ENCODE results near the gene IQCK. TPM values are rescaled to one million over a fixed set of nuclear protein-coding genes. Genes with fewer than 3 reads are reported as not detected.
A peak's percentile ranks its signal among the peaks of the same experiment; 100 is the strongest.

The IQCK gene
- polyA plus RNA-seq, 1 donor from 2014 or later: 3.4 TPM

DNA sequence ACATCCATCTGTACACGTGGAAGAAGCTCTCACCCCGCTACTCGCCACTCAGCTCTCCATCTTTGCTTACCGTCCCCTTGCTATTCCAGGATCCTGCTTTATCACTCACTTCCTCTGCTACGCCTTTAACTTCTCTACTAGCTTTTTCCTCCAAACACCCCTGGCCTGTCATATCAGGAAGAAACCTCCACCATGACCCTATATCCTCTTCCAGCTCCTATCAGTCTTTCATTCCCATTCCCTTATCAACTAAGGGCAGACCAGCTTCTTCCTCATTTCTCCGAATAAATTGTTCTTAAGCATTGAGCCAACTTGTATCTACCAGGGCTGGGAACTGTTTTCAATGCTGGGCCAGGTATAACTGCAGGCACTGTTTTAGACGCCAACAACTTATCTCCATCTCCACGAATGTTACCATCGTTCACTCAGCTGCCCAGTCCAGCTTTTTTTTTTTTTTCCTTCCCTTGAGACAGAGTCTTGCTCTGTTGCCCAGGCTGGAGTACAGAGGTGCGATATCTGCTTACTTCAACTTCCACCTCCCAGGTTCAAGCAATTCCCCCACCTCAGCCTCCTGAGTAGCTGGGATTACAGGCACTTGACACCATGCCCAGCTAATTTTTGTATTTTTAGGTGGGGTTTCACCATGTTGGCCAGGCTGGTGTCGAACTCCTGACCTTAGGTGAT lies 4.3 kb downstream of the IQCK start:
- Mint-ChIP-seq H3K9me3 (no peaks in the 10 kb centered on the region), H3K27me3 (no peaks in the 10 kb centered on the region), H3K4me3 (peak overlapping the region in 1 of 4 donors; percentile 27), H3K36me3 (no peaks in the 10 kb centered on the region), H3K27ac (no peak overlapping the region), H3K4me1 (peaks cover under 1 to 11% (median under 1%) of the 10 kb centered on the region in 3 donors)

DNA sequence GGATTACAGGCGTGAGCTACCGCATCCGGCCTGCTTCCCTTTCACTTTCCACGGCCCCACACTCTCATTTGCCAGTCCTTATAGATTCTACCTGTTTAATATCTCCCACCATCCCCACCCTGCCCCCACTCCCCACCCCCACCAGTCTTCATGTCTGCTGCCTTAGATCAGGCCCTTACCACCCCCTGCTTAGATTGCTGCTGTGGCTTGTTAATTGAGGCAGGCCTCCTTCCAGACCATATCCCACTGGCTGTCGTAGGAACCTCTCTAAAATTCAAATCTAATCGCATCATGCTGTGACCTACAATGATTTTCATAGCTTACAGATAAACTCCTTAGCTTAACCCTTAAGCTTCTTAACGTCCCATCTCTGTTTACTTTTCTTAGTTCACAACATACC lies 4.9 kb downstream of the IQCK start:
- no peak overlapping the region for H3K27ac Mint-ChIP-seq
- H3K4me3 Mint-ChIP-seq: peak overlapping the region in 1 of 4 donors; percentile 27
- H3K36me3 Mint-ChIP-seq: no peaks in the 10 kb centered on the region
- H3K27me3 Mint-ChIP-seq: no peaks in the 10 kb centered on the region
- H3K9me3 Mint-ChIP-seq: no peaks in the 10 kb centered on the region
- H3K4me1 Mint-ChIP-seq: peaks cover 0 to 7% (median 0%) of the 10 kb centered on the region in 3 donors

DNA sequence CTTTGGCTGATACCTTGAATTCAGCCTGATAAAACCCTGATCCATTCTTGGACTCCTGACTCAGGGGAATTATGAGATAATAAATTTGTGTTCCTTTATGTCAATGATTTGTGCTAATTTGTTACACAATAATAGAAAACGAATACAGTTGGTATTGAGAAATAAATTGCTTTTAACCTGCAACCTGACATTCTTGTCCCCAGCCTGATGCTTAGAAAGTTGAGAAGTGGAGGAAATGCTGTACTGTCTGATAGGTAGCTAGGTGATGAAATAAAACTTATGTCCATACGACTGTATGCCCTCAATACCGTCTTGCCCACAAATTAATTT lies 10.5 kb downstream of the IQCK start:
- no peaks in the 10 kb centered on the region for H3K4me1 Mint-ChIP-seq
- H3K27ac Mint-ChIP-seq: no peak overlapping the region
- no peak overlapping the region for H3K4me3 Mint-ChIP-seq
- peaks cover 2% of the 10 kb centered on the region for H3K36me3 Mint-ChIP-seq
- no peaks in the 10 kb centered on the region for H3K9me3 Mint-ChIP-seq
- no peaks in the 10 kb centered on the region for H3K27me3 Mint-ChIP-seq

DNA sequence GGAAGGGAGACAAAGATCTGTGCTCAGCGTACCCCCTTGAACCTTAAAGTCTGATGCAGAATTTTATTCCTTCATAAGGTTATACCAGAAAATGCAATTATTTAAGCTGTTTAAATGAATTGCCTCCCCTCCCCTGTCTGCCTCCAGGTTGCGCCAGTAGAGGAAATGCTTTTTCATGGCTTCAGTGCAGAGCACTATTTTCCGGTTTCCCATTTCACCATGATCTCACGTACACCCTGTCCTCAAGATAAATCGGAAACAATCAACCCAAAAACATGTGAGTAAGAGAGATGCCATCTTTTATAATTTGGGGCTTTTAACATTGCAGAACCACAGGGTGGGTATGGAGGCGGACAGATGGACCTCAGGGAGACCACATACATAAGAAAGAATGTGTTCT lies 15.5 kb downstream of the IQCK start:
- no peak overlapping the region for H3K4me3 Mint-ChIP-seq
- H3K27ac Mint-ChIP-seq: no peak overlapping the region
- no peaks in the 10 kb centered on the region for H3K27me3 Mint-ChIP-seq
- H3K9me3 Mint-ChIP-seq: no peaks in the 10 kb centered on the region
- no peaks in the 10 kb centered on the region for H3K4me1 Mint-ChIP-seq
- H3K36me3 Mint-ChIP-seq: peaks cover 2% of the 10 kb centered on the region

DNA sequence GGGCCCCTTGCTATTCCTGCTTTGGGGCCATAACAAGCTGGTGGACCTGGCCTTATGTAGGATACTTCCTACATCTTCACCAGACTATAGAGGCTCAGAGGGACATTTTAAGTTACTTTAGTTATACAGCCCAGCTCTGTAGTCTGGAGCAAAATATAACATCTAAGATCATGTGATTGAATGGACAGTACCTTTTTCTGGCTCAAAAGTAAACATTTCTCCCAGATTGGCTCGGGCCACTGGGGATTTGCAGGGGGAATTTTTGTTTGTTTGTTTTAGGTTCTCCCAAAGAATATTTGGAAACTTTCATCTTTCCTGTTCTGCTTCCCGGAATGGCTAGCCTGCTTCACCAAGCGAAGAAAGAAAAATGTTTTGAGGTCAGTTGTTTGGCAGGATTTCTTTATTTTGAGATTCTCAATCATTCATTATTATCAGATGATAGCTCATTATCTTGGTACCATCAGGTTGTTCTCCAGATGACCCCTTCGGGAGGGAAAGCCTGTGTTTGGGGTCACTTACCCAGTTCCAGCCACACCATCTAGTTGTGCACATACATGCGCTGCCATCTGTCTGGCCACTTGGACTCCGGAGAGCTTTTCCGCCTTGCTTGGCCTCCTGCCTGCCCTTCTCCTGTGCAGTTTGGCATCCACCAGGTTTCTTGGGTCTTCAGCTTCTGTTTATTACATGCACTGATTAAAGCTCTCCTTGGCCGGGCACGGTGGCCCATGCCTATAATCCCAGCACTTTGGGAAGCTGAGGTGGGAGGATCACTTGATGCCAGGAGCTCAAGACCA lies 17.2 kb downstream of the IQCK start:
- H3K4me3 Mint-ChIP-seq: no peak overlapping the region
- no peak overlapping the region for H3K27ac Mint-ChIP-seq
- H3K9me3 Mint-ChIP-seq: no peaks in the 10 kb centered on the region
- H3K27me3 Mint-ChIP-seq: no peaks in the 10 kb centered on the region
- no peaks in the 10 kb centered on the region for H3K4me1 Mint-ChIP-seq
- H3K36me3 Mint-ChIP-seq: peaks cover 2% of the 10 kb centered on the region

DNA sequence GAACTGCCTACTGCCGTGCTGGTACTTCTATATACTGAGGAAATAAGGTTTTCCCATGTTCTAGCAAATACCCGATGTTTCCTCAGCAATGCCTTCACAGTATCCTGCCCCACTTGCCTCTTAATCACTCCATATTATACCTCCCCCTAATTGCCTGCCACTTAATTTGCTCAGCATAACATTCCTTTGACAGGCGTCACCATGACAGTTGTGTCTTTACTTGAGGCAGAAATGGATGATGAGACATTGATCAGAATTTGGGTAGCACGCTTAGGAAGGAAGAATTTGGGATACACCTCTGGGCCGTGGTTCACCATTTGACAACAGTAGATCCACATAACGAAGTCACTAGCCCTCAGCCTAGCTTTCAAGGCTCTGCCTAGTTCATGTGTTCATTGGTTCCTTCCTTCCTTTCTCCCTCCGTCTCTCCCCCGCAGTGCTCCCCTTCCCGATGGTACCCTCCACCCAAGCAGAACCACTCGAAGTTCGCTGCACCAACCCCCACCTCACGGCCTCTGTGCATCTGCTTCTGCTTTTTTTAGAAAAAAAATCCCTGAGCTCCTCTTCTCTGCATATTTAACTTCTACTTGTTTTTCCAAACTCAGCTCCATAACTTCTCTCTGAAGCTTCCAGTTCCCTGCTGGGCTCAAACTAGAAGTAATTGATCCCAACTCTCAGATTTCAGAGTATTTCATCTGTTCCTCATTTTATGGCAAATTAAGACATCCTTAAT lies 19.4 kb downstream of the IQCK start:
- Mint-ChIP-seq H3K36me3 (peaks cover 2% of the 10 kb centered on the region), H3K9me3 (no peaks in the 10 kb centered on the region), H3K4me1 (no peaks in the 10 kb centered on the region), H3K4me3 (no peak overlapping the region), H3K27ac (no peak overlapping the region), H3K27me3 (no peaks in the 10 kb centered on the region)

DNA sequence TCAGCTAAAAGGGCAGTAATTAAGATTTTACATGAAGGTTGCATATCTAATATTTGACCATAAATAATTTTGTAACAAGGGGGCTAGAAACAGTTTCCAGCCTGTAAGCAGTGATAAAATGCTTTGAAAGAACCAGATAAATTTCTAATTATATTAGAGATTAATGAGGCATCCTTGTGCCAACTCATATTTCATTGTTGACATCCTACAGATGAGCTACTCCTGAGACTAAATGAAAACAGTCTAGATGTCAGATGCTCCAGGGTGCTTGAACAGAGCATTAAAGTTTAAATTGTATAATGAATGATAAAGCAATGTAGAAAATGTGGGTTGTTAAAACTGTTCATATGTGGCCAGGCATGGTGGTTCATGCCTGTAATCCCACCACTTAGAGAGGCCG lies 23.3 kb downstream of the IQCK start:
- no peaks in the 10 kb centered on the region for H3K36me3 Mint-ChIP-seq
- H3K4me1 Mint-ChIP-seq: no peaks in the 10 kb centered on the region
- H3K27ac Mint-ChIP-seq: no peak overlapping the region
- H3K27me3 Mint-ChIP-seq: no peaks in the 10 kb centered on the region
- H3K4me3 Mint-ChIP-seq: no peak overlapping the region
- H3K9me3 Mint-ChIP-seq: no peaks in the 10 kb centered on the region

DNA sequence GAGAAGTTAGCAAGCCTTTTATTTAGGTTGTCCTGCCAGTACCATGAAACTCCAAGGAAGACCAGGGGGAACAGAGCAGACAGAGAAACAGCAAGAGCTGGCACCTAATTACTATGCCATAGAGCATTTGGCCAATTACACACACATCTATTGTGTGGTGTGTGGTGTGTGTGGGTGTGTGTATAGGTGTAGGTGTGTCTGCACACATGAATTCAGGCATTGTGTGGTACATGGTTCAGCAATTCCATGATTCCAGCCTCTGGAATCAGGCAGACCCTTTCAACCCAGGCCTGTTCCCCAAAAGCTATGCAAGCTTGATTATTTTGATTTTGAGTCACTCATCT lies 25.7 kb downstream of the IQCK start:
- Mint-ChIP-seq H3K4me1 (no peaks in the 10 kb centered on the region), H3K27ac (no peak overlapping the region), H3K4me3 (no peak overlapping the region), H3K9me3 (no peaks in the 10 kb centered on the region), H3K36me3 (no peaks in the 10 kb centered on the region), H3K27me3 (peaks cover 1% of the 10 kb centered on the region)

DNA sequence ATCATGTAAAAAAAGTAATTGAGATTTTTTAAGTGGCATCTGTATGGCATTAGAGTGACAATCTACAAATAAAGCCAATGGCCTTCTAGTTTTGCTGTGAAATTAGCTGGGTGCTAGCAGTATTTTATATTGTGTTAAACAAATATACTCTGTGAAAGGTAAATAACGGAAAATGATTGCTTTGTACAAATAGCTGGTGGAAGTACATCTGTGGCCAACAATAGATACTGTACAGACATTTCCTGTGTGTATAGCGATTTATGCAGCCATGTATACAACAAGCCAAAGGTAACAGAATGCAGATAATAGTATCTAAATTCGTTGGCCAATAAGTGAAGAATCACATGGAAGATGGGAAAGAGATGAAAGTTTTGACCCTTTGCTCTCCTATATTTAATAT lies 26.6 kb downstream of the IQCK start:
- no peak overlapping the region for H3K4me3 Mint-ChIP-seq
- no peaks in the 10 kb centered on the region for H3K36me3 Mint-ChIP-seq
- peaks cover 1% of the 10 kb centered on the region for H3K27me3 Mint-ChIP-seq
- no peak overlapping the region for H3K27ac Mint-ChIP-seq
- no peaks in the 10 kb centered on the region for H3K9me3 Mint-ChIP-seq
- no peaks in the 10 kb centered on the region for H3K4me1 Mint-ChIP-seq

DNA sequence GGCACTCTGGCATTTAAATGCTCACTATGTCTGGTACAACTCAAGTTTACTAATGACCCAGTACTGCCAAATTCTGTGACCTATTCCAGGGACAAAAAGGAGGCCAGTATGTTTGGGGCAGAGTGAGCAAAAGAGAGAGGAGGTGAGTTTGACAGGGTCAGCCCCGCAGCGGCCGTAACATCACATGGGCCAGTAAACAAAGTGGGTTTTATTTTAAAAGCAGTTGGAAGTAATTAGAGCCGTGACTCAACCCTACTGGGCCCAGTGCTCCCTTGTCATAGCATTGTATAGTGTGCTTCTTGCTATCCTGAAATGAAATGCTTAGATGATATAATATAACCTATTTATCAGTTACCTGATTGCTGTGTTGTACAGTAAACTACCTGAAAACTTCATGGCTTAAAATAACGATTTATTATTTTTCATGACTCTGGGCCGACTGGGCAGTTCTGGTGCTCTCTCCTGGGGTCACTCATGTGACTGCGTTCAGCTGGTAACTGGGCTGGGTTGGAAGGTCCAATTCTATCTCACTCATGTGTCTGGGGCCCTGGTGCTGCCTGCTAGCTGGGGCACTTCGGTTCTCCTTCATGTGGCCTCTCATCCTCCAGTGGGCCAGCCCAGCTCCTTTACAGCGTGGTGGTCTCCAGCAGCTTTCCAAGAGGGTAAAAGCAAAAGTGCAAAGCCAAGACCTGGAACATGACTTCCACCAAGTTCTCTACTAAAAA lies 27.4 kb downstream of the IQCK start:
- no peak overlapping the region for H3K27ac Mint-ChIP-seq
- H3K9me3 Mint-ChIP-seq: no peaks in the 10 kb centered on the region
- H3K4me3 Mint-ChIP-seq: no peak overlapping the region
- H3K4me1 Mint-ChIP-seq: no peaks in the 10 kb centered on the region
- H3K27me3 Mint-ChIP-seq: peaks cover 1% of the 10 kb centered on the region
- no peaks in the 10 kb centered on the region for H3K36me3 Mint-ChIP-seq

DNA sequence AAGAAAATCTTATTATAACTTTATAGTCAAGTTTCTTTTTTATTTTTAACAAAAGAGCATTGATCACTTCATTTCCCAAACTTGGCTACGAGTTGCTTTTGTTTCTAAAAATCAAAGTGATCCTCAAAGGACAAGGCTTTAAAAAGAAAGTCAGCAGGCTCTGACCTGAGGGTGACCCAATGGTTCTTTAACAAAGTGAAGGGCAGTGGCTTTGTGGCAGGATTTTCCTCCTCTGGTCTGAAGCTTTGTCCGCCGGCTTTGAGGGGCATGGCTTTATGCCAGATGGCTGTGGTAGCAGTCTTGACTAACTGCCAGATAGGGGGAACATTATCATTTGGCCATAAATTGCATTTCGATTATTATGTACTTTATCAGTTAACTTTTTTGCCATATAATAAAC lies 28.5 kb downstream of the IQCK start:
- Mint-ChIP-seq H3K4me3 (no peak overlapping the region), H3K4me1 (no peaks in the 10 kb centered on the region), H3K27ac (no peak overlapping the region), H3K9me3 (no peaks in the 10 kb centered on the region), H3K27me3 (peaks cover 1% of the 10 kb centered on the region), H3K36me3 (no peaks in the 10 kb centered on the region)

DNA sequence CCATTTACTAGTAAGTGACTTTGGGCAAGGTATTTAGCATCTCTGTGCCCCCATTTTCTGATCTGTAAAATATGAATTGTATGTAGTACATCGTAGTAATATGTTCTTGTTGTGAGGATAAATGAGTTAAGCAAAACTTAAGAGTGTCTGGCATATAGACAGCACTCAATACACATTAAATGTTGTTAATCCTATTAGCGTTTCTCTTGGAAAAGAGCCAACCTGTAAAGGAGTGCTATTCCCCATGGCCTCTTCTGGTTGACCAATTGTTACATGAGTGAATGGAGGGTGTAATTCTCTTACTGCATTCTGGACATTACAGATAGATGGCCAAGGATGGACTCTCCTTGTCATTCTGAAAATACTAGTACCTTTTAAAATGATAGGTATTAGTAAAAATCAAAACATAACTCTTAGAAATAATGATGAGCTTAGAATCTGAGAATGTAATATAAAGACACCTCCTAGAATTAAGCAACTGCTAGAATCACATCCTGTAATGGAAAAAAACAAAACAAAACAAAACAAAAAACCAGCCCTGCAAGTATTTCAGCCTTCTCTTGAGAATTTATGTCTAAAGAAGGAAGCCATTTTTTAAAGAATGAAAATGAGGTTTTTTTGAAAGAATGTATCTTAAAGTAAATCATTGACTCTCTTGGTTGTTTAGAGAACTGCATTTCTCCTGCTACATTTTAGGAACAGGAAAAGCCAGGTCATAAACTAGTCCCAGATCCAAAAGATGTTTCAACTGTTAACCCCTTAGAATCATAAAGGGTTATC lies 30.5 kb downstream of the IQCK start:
- Mint-ChIP-seq H3K4me1 (no peaks in the 10 kb centered on the region), H3K27me3 (peaks cover 1% of the 10 kb centered on the region), H3K9me3 (no peaks in the 10 kb centered on the region), H3K27ac (no peak overlapping the region), H3K36me3 (no peaks in the 10 kb centered on the region), H3K4me3 (no peak overlapping the region)

DNA sequence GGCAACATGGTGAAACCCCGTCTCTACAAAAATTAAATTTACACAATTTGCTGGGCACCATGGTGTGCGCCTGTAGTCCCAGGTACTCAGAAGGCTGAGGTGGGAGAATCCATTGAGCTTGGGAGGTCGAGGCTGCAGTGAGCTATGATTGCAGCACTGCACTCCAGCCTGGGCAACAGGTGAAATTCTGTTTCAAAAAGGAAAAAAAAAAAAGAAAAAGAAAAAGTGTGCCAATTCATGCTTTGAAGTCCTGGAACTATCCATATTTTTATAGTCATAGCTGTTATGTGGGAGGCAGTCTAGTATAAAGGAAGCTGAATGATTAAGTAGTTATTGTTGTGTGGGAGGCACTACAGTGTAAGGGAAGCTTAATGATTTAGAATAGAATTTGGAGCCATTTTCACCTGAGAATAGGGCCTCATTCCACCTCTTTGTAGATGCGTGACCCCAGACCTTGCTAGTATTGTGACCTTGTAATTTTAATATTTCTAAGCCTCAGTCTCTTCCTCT lies 31.6 kb downstream of the IQCK start:
- Mint-ChIP-seq H3K4me3 (no peak overlapping the region), H3K4me1 (no peaks in the 10 kb centered on the region), H3K9me3 (no peaks in the 10 kb centered on the region), H3K27ac (no peak overlapping the region), H3K36me3 (no peaks in the 10 kb centered on the region), H3K27me3 (peaks cover 1% of the 10 kb centered on the region)

DNA sequence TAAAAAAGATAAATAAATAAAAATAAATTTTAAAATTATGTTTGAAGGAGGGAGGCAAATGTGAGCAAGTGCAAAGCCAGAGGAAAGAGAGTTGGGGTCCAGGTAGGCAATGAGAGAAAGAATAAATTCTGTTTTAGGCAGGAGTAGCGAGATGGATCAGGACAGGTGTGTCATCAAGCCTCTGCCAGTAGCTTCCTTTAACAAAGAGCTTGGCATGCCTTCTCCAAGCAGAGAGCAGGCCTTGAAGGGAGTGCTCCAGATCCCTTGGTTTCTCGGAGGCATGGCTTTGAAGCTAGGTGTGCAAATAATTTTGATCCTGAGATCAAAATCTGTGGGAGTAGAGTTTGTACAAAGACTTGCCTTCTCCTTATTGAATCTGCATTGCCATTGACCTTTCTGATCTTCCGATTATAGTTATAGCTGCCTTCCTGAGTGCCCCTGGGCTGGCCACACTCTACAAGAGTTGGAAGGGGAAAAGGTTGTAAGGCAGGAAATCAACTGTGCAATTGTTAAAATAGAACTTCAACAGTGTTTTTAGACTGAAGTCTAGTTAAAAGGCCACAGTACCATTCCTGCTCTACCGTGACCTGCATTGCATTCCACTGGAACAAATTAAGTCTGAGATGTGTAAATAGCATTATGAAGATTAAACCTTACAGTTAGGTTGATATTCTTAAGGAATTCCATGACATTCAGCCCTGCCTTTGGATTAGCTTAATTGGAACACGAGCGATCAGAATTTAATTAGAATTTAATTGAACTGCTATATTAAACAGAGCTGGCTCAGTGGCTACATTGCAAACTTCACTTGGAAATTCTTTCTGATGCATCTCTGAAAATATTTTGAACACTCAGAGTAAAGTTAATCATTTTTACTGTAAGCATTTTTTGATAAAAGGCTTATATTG lies 33.7 kb downstream of the IQCK start:
- Mint-ChIP-seq H3K27ac (no peak overlapping the region), H3K9me3 (no peaks in the 10 kb centered on the region), H3K4me1 (no peaks in the 10 kb centered on the region), H3K36me3 (no peaks in the 10 kb centered on the region), H3K27me3 (peaks cover 1% of the 10 kb centered on the region), H3K4me3 (peak overlapping the region in 1 of 4 donors; percentile 63)
